K562 (cell line): Measurements from ENCODE around the gene LDLRAD3. TPM values are rescaled to one million over a fixed set of nuclear protein-coding genes. Genes with fewer than 3 reads are reported as not detected.

Source experiments
- CUX1 ChIP-seq: fragments of 200-800 bp; sonication (Bioruptor generic); IDR thresholded peaks from 2 replicates; pipeline ENCODE4 v1.6.1; 2016; ENCODE audit warnings: missing genetic modification characterization, missing compliant biosample characterization
- NR2C1 ChIP-seq, 2 experiments: fragments of 450-650 bp; IDR thresholded peaks; 2 replicates each; pipeline ENCODE4 v1.6.1; 2017; ENCODE audit warnings: mild to moderate bottlenecking in 2 of 2, antibody characterized with exemption in 1 of 2, inconsistent platforms in 1 of 2, missing compliant biosample characterization in 1 of 2, missing genetic modification characterization in 1 of 2
- SREBF1 ChIP-seq: fragments of 150-350 bp; IDR thresholded peaks from 2 replicates; pipeline ENCODE4 v1.6.1; 2014; ENCODE audit warnings: antibody characterized with exemption, low read depth, low read length, borderline replicate concordance
- polyA plus RNA-seq, 8 experiments: library from polyadenylated mRNA; depleted of rRNA in 4 of 8; stranded (reverse) in 5 of 8; unstranded in 3 of 8; fragments of >200 nt; fragmentation: Nextera tagmentation in 2 of 8; fragmentation: Illumina TruSeq in 1 of 8; extraction: Ambion mirVana in 2 of 8; extraction: Trizol in 1 of 8; gene quantifications; 2 replicates each; pipeline versions ENCODE4 v1.2.1 to v1.2.3, GENCODE V29; 2011 to 2014; ENCODE audit warnings: inconsistent platforms in 1 of 8, missing spikeins in 1 of 8
- total RNA-seq, 7 experiments: library from RNA; depleted of rRNA in 6 of 7; stranded (reverse); fragments of >200 nt in 6 of 7; fragmentation: Illumina TruSeq in 2 of 7; extraction: Trizol in 2 of 7; gene quantifications; 2 replicates each; pipeline versions ENCODE4 v1.2.1 to v1.2.3, GENCODE V29; 2011 to 2021; ENCODE audit warnings: low replicate concordance in 1 of 7

LDLRAD3 gene
- total and polyA plus RNA-seq, 9 of the 15 experiments (the other 6 are each of a cell fraction or from before 2014, with no cell fraction given): 0.73 to 7.2 (median 3.5) TPM

GRCh38 chr11:36229091-36229705, 285.3 kb downstream of the LDLRAD3 start (continued):
- TF ChIP-seq CUX1 (CRISPR knock-in tag) (no peak), NR2C1 (IDR thresholded peaks at IDR 0.05) (no peak), NR2C1 (tag; IDR thresholded peaks at IDR 0.05) (no peak), SREBF1 (no peak)
